Measurements from ENCODE around the gene SECTM1. TPM values are rescaled to one million over a fixed set of nuclear protein-coding genes. Genes with fewer than 3 reads are reported as not detected.

SECTM1 gene
- polyA plus RNA-seq, 2 of the 4 experiments (the other 2 are of a cell fraction): 0.22 to 2.0 TPM

DNA sequence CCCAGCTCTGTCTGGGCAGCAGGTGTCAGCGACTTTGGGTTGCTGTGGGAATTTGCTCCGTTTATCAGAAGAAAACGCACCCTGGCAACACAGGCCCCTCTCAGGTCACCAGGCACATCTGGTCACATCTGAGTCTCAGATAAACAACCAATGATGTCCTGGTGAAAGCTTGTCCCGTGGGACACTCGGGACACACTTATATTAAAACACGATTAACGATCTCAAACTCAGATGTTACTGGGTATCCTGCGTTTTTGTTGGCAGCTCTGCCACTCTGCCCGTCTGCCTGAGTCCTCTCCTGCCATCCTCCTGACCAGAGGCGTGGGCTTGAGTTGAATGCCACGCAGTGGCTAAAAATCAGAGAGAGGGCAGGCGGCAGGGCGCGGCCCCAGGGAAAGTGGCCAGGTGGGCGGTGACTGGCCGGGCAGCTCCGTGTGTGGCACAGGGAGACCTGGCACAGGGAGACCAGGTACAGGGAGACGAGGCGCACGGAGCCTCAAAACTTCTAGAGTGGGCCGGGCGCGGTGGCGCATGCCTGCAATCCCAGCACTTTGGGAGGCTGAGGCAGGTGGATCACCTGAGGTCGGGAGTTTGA lies 2.1 kb downstream of the SECTM1 start:
- Histone ChIP-seq H3K4me1 (peaks cover 52% of the 10 kb centered on the region), H3K27ac (peak overlapping the region in 1 of 2 experiments; percentile 93; a peak in 4 of 6 replicates), H3K4me2 (peak overlapping the region; percentile 98), H3K9me3 (no peaks in the 10 kb centered on the region), H3K4me3 (peak overlapping the region; percentile 66; the same call in 1 of the 3 replicates)
- ATAC-seq (no peak), FAIRE-seq (no peak), DNase-seq (ENCODE audit: low read depth in 1 of 2, low spot score in 1 of 2) (no peak)
- CTCF ChIA-PET: interaction anchor here (1.4 to 15.6 kb wide), 7 partner anchors 9 to 126 kb away, joined by 4 to 343 read pairs (median 52); no protein-coding TSS in a partner anchor
- 90% methylated on average over 25 of the region's 25 CpGs for WGBS (ENCODE audit: missing lambda C conversion rate)
- TF ChIP-seq NPAS2 (CRISPR knock-in tag; IDR thresholded peaks at IDR 0.05; ENCODE audit: borderline replicate concordance) (no peak), RFX5 (IDR thresholded peaks at IDR 0.05) (no peak)
- POLR2A ChIA-PET: no interaction called here

DNA sequence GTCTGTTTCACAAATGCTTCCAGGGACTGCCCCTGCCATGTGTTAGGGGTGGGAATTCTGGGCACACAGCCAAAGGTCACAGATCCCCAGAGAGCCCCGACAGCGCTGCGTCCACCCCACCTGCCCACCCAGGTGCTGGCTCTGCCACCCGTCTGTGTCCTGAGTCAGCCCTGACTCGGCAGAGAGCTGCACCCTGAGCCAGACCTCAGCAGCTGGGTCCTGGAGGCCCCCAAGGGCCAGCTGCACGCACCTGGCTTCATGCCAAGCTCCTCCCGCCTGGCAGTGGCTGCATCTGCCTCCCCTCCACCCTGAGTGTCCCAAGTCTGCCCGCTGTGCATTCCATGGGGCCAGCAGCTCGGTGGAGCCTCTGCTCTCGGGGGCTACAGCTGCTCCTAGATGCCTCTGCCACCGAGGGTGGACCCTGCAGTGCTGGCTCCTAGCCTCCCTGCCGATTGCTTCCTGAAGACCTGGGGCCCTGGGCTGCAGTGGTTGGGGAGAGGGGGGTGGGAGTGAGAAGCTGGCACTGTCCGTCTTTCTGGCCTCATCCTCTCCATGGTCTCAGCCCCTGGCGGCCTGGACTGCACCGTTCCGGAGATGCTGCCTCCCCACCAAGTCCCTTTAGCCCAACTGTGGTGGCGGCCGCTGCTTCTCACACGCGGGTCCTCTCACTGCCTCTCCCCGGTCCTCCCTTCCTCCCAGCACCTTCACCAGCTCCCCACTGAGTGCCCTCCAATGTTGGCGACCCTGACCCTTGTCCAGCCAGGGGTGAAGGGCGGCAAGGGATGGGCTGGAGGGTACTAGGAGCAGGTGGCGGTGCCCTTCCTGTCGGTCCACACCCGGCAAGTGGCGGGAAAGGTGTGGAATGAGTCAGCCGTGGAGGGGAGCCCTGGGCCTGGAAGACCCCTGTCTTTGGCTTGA lies 3.0 kb downstream of the SECTM1 start:
- DNase-seq (ENCODE audit: low read depth in 1 of 2, low spot score in 1 of 2) (peak in 1 of 2 experiments; percentile 45), ATAC-seq (peak; percentile 0 to 14; a peak in 4 of 6 replicates), FAIRE-seq (no peak)
- Histone ChIP-seq H3K4me1 (peaks cover 52% of the 10 kb centered on the region), H3K9me3 (no peaks in the 10 kb centered on the region), H3K4me3 (no peak overlapping the region), H3K4me2 (peak overlapping the region; percentile 45), H3K27ac (peak overlapping the region in 1 of 2 experiments; percentile 58; a peak in 3 of 6 replicates)
- WGBS (ENCODE audit: missing lambda C conversion rate): 63% methylated on average over 27 of the region's 28 CpGs
- TF ChIP-seq, protein P1, sequence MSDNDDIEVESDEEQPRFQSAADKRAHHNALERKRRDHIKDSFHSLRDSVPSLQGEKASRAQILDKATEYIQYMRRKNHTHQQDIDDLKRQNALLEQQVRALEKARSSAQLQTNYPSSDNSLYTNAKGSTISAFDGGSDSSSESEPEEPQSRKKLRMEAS (IDR thresholded peaks at IDR 0.05): 0 out of 2 replicates have a peak, but pooled peaks have one; percentile 5
- TF ChIP-seq MAFK (IDR thresholded peaks at IDR 0.05; ENCODE audit: partially characterized antibody): no peak
- ChIA-PET CTCF (interaction anchor here (1.0 to 15.6 kb wide), 8 partner anchors 8 to 125 kb away, joined by 4 to 343 read pairs (median 32); no protein-coding TSS in a partner anchor), POLR2A (interaction anchor here (1.1 to 1.2 kb wide), 2 partner anchors 8 to 33 kb away, joined by 3 to 14 read pairs; no protein-coding TSS in a partner anchor)

DNA sequence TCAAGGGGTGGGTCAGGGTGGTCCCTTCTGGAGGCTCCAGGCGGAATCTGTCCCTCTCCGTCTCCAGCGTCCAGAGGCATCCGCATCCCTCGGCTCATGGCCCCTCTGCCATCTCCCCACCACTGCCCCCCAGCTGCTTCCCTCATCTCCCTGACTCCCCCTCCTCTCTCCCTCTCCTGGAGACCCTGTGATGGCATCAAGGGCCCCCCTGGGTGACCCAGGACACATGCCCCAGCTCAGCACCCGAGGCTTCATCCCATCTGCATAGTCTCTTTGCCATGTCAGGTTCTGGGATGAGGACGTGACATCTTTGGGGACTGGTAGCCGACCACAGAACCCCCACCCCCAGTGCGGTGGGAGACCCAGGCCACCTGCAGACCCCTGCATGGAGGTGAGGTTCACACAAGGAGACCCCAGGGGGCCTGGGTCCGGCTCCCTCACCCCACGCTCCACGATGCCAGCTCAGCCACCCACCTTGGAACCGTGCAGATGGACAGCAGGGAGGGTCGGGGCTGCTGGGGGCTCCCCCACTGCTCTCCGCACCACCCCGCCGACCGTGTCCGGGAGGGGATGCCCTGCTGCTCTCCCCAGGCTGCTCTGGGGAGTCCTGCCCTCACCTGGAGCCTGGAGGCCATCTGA lies 3.8 kb downstream of the SECTM1 start:
- Histone ChIP-seq H3K27ac (peak overlapping the region in 1 of 2 experiments; percentile 58; a peak in 3 of 6 replicates), H3K4me1 (peaks cover 46% of the 10 kb centered on the region), H3K4me2 (peak overlapping the region; percentile 45), H3K9me3 (no peaks in the 10 kb centered on the region), H3K4me3 (no peak overlapping the region)
- WGBS (ENCODE audit: missing lambda C conversion rate): 85% methylated on average over 16 of the region's 19 CpGs
- no peak for ATAC-seq
- CTCF ChIA-PET: interaction anchor here (1.4 to 15.6 kb wide), 6 partner anchors 8 to 124 kb away, joined by 5 to 343 read pairs (median 56); no protein-coding TSS in a partner anchor
- POLR2A ChIA-PET: interaction anchor here (1.1 to 1.2 kb wide), 2 partner anchors 9 to 32 kb away, joined by 3 to 14 read pairs; no protein-coding TSS in a partner anchor
- TF ChIP-seq, protein P2, sequence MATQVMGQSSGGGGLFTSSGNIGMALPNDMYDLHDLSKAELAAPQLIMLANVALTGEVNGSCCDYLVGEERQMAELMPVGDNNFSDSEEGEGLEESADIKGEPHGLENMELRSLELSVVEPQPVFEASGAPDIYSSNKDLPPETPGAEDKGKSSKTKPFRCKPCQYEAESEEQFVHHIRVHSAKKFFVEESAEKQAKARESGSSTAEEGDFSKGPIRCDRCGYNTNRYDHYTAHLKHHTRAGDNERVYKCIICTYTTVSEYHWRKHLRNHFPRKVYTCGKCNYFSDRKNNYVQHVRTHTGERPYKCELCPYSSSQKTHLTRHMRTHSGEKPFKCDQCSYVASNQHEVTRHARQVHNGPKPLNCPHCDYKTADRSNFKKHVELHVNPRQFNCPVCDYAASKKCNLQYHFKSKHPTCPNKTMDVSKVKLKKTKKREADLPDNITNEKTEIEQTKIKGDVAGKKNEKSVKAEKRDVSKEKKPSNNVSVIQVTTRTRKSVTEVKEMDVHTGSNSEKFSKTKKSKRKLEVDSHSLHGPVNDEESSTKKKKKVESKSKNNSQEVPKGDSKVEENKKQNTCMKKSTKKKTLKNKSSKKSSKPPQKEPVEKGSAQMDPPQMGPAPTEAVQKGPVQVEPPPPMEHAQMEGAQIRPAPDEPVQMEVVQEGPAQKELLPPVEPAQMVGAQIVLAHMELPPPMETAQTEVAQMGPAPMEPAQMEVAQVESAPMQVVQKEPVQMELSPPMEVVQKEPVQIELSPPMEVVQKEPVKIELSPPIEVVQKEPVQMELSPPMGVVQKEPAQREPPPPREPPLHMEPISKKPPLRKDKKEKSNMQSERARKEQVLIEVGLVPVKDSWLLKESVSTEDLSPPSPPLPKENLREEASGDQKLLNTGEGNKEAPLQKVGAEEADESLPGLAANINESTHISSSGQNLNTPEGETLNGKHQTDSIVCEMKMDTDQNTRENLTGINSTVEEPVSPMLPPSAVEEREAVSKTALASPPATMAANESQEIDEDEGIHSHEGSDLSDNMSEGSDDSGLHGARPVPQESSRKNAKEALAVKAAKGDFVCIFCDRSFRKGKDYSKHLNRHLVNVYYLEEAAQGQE (IDR thresholded peaks at IDR 0.05): no peak
- TF ChIP-seq, protein P3, sequence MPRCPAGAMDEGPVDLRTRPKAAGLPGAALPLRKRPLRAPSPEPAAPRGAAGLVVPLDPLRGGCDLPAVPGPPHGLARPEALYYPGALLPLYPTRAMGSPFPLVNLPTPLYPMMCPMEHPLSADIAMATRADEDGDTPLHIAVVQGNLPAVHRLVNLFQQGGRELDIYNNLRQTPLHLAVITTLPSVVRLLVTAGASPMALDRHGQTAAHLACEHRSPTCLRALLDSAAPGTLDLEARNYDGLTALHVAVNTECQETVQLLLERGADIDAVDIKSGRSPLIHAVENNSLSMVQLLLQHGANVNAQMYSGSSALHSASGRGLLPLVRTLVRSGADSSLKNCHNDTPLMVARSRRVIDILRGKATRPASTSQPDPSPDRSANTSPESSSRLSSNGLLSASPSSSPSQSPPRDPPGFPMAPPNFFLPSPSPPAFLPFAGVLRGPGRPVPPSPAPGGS (IDR thresholded peaks at IDR 0.05): no peak
- no peak for TF ChIP-seq HOXB13 (CRISPR knock-in tag; IDR thresholded peaks at IDR 0.05; ENCODE audit: low read depth)
- TF ChIP-seq, protein P4, sequence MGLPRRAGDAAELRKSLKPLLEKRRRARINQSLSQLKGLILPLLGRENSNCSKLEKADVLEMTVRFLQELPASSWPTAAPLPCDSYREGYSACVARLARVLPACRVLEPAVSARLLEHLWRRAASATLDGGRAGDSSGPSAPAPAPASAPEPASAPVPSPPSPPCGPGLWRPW (IDR thresholded peaks at IDR 0.05): no peak
- no peak for TF ChIP-seq GATA3 (IDR thresholded peaks at IDR 0.05; ENCODE audit: borderline replicate concordance)
- TF ChIP-seq FOXS1 (CRISPR knock-in tag; IDR thresholded peaks at IDR 0.05): no peak
- TF ChIP-seq CBX8 (IDR thresholded peaks at IDR 0.05): no peak
- TF ChIP-seq, protein P5, sequence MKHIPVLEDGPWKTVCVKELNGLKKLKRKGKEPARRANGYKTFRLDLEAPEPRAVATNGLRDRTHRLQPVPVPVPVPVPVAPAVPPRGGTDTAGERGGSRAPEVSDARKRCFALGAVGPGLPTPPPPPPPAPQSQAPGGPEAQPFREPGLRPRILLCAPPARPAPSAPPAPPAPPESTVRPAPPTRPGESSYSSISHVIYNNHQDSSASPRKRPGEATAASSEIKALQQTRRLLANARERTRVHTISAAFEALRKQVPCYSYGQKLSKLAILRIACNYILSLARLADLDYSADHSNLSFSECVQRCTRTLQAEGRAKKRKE (CRISPR knock-in tag; IDR thresholded peaks at IDR 0.05; ENCODE audit: low read depth): no peak
- TF ChIP-seq KDM1A (IDR thresholded peaks at IDR 0.05; ENCODE audit: low read depth): no peak
- TF ChIP-seq ZNF302 (CRISPR knock-in tag; IDR thresholded peaks at IDR 0.05): no peak
- no peak for TF ChIP-seq MYC (IDR thresholded peaks at IDR 0.05; ENCODE audit: borderline replicate concordance, low read length)
- no peak for TF ChIP-seq RAD21 (conservative IDR thresholded peaks at IDR 0.05 in 1 of 2, IDR thresholded peaks at IDR 0.05 in 1 of 2)
- TF ChIP-seq RFX5 (IDR thresholded peaks at IDR 0.05): no peak
- no peak for TF ChIP-seq HOXB5 (CRISPR knock-in tag; IDR thresholded peaks at IDR 0.05)
- TF ChIP-seq TFCP2L1 (CRISPR knock-in tag; IDR thresholded peaks at IDR 0.05): no peak
- TF ChIP-seq ZFP36 (IDR thresholded peaks at IDR 0.05; ENCODE audit: borderline replicate concordance, partially characterized antibody): no peak
- TF ChIP-seq CBX2 (IDR thresholded peaks at IDR 0.05; ENCODE audit: borderline replicate concordance, low read depth): no peak
- no peak for DNase-seq (ENCODE audit: low read depth in 1 of 2, low spot score in 1 of 2)
- FAIRE-seq: no peak
